ENCODE results near the gene OXLD1. TPM values are rescaled to one million over a fixed set of nuclear protein-coding genes. Genes with fewer than 3 reads are reported as not detected.

OXLD1 gene
- total and polyA plus RNA-seq, 10 of the 15 experiments (the other 5 are each of a cell fraction or from before 2014, with no cell fraction given) = 4.6 to 89.5 (median 39.8) TPM

DNA sequence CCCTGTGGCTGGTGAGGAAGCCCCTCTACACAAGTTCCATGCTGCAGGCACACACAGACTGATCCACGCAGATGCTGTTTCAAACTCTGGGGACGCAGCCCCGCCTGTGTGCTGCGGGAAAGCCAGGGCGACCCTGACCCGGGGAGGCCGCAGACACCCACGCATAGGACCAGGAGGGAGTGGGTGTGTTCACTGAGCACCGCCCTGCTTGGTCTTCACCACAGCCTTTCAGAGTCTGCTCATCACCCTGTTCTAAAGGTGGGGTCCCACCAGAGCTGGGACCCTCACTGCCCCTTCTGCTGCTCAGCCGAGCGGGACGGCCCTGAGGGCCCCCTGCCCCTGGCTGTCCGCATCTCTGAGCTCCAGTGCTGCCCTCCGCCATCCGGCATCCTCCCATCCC, 21.9 kb downstream of the OXLD1 start (continued):
- TF ChIP-seq, protein P1, sequence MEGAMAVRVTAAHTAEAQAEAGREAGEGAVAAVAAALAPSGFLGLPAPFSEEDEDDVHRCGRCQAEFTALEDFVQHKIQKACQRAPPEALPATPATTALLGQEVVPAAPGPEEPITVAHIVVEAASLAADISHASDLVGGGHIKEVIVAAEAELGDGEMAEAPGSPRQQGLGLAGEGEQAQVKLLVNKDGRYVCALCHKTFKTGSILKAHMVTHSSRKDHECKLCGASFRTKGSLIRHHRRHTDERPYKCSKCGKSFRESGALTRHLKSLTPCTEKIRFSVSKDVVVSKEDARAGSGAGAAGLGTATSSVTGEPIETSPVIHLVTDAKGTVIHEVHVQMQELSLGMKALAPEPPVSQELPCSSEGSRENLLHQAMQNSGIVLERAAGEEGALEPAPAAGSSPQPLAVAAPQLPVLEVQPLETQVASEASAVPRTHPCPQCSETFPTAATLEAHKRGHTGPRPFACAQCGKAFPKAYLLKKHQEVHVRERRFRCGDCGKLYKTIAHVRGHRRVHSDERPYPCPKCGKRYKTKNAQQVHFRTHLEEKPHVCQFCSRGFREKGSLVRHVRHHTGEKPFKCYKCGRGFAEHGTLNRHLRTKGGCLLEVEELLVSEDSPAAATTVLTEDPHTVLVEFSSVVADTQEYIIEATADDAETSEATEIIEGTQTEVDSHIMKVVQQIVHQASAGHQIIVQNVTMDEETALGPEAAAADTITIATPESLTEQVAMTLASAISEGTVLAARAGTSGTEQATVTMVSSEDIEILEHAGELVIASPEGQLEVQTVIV (IDR thresholded peaks at IDR 0.05; ENCODE audit: borderline replicate concordance, partially characterized antibody) = no peak
- TF ChIP-seq, protein P2, sequence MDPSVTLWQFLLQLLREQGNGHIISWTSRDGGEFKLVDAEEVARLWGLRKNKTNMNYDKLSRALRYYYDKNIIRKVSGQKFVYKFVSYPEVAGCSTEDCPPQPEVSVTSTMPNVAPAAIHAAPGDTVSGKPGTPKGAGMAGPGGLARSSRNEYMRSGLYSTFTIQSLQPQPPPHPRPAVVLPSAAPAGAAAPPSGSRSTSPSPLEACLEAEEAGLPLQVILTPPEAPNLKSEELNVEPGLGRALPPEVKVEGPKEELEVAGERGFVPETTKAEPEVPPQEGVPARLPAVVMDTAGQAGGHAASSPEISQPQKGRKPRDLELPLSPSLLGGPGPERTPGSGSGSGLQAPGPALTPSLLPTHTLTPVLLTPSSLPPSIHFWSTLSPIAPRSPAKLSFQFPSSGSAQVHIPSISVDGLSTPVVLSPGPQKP (IDR thresholded peaks at IDR 0.05; ENCODE audit: low read depth, low read length) = no peak
- no peak for TF ChIP-seq JUNB (IDR thresholded peaks at IDR 0.05)
- no peak for TF ChIP-seq POLR2A (IDR thresholded peaks at IDR 0.05; ENCODE audit: low read depth, low read length)
- TF ChIP-seq STAT1 (conservative IDR thresholded peaks at IDR 0.05) = no peak
- TF ChIP-seq, protein P3, sequence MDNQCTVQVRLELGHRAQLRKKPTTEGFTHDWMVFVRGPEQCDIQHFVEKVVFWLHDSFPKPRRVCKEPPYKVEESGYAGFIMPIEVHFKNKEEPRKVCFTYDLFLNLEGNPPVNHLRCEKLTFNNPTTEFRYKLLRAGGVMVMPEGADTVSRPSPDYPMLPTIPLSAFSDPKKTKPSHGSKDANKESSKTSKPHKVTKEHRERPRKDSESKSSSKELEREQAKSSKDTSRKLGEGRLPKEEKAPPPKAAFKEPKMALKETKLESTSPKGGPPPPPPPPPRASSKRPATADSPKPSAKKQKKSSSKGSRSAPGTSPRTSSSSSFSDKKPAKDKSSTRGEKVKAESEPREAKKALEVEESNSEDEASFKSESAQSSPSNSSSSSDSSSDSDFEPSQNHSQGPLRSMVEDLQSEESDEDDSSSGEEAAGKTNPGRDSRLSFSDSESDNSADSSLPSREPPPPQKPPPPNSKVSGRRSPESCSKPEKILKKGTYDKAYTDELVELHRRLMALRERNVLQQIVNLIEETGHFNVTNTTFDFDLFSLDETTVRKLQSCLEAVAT (IDR thresholded peaks at IDR 0.05) = no peak
- TF ChIP-seq, protein P4, sequence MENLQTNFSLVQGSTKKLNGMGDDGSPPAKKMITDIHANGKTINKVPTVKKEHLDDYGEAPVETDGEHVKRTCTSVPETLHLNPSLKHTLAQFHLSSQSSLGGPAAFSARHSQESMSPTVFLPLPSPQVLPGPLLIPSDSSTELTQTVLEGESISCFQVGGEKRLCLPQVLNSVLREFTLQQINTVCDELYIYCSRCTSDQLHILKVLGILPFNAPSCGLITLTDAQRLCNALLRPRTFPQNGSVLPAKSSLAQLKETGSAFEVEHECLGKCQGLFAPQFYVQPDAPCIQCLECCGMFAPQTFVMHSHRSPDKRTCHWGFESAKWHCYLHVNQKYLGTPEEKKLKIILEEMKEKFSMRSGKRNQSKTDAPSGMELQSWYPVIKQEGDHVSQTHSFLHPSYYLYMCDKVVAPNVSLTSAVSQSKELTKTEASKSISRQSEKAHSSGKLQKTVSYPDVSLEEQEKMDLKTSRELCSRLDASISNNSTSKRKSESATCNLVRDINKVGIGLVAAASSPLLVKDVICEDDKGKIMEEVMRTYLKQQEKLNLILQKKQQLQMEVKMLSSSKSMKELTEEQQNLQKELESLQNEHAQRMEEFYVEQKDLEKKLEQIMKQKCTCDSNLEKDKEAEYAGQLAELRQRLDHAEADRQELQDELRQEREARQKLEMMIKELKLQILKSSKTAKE (IDR thresholded peaks at IDR 0.05; ENCODE audit: low read depth, poor library complexity, severe bottlenecking) = no peak
- TF ChIP-seq, protein P5, sequence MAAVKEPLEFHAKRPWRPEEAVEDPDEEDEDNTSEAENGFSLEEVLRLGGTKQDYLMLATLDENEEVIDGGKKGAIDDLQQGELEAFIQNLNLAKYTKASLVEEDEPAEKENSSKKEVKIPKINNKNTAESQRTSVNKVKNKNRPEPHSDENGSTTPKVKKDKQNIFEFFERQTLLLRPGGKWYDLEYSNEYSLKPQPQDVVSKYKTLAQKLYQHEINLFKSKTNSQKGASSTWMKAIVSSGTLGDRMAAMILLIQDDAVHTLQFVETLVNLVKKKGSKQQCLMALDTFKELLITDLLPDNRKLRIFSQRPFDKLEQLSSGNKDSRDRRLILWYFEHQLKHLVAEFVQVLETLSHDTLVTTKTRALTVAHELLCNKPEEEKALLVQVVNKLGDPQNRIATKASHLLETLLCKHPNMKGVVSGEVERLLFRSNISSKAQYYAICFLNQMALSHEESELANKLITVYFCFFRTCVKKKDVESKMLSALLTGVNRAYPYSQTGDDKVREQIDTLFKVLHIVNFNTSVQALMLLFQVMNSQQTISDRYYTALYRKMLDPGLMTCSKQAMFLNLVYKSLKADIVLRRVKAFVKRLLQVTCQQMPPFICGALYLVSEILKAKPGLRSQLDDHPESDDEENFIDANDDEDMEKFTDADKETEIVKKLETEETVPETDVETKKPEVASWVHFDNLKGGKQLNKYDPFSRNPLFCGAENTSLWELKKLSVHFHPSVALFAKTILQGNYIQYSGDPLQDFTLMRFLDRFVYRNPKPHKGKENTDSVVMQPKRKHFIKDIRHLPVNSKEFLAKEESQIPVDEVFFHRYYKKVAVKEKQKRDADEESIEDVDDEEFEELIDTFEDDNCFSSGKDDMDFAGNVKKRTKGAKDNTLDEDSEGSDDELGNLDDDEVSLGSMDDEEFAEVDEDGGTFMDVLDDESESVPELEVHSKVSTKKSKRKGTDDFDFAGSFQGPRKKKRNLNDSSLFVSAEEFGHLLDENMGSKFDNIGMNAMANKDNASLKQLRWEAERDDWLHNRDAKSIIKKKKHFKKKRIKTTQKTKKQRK (IDR thresholded peaks at IDR 0.05; ENCODE audit: low read depth, low read length) = no peak
- no peak for TF ChIP-seq MEF2A (IDR thresholded peaks at IDR 0.05; ENCODE audit: insufficient read depth, low read depth, low read length)

Data from GM12878 (cell line).